HG03175 (cell line): ENCODE measurements around the gene SERPINB13.
"Not testable (repeated sequence)": the region's sequence is repeated elsewhere in the genome, so short reads cannot be mapped to it uniquely, and the experiment has no call there.

Source experiments
- ATAC-seq: cut with Tn5 transposase; IDR thresholded peaks from one replicate; pipeline ENCODE4 v1.9.1; 2021; ENCODE audit warnings: mild to moderate bottlenecking, moderate library complexity; ENCODE audit not compliant: unreplicated experiment

The SERPINB13 gene

DNA sequence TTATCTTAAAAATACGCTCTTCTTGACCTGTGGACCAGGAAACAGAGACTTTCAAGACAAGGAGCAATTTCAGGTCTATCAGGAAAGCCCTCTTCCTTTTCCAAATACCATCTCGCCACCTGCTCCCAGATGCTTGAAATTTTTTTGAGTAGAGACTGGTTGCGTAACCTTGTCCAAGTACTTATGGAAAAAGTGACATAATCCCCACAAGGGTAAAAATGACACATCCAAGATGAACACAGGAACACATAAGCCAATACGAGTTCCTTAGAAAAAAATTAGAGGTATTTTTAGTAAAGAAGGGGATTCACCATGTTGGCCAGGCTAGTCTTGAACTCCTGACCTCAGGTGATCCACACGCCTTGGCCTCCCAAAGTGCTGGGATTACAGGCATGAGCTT lies 1.8 kb downstream of the SERPINB13 start:
- no peak for ATAC-seq

DNA sequence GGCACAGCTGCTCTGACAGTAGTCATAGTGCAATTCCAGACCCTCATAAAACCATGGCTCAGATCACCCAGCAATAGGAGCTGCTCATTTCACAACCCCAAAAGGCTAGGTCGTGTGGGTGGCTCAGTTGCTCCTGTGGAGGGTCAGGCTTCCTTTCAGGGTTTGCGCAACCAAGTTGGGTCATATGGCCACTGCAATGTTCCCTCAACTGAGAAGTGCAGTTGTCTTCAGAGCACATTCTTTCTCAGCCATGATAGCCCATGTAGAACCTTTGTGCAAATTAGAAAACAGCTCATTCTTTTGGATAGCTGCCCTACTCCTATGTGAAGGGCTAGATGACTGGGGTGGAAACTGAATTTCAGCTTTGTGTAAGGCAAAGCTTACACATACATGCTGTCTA lies 3.2 kb downstream of the SERPINB13 start:
- no peak for ATAC-seq

DNA sequence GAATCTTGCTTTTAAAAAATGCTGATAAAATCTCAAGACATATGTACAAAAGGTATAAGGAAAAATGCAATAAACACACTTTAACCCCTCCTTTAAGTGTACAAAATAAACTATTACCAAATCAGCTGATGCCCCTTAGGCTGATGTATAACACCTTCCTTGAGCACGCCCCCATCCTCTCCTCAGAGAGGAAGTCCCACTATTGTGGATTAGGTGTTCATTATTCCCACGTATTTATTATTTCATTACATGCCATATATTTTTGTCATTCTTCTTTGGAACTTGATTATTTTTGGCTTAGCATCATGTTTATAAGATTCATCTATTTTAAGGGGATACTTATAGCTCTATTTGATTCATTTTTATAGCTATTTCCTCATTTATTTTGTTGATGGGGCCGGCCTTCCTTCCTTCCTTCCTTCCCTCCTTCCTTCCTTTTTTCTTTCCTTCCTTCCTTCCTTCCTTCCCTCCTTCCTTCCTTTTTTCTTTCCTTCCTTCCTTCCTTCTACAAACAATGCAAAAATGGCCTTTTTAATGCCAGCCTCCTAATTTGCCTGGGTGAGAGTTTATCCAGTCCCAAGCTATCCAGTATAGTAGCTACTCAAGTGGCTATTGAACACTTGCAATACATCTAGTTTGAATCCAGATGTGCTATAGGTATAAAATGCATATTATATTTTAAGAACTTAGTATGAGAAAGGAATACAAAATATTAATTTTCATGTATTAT lies 4.0 kb downstream of the SERPINB13 start:
- ATAC-seq: no peak

DNA sequence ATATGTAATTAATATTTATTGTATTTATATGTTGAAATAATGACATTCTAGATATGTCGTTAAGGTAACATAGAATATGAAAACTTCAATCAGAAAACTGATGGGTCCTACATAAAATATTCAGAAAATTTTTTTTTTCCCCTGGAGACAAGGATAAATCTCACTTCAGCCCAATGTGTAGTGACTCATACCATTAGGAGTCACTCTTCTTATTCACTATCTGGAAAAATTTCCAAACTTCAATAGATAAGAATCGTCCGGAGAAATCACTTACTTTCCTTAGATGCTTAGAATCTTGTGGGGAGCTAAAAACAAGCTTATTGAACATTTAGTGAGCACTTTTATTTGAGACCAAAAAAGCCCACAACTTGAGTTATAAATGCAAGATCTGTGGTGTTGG lies 4.6 kb downstream of the SERPINB13 start:
- ATAC-seq: no peak

DNA sequence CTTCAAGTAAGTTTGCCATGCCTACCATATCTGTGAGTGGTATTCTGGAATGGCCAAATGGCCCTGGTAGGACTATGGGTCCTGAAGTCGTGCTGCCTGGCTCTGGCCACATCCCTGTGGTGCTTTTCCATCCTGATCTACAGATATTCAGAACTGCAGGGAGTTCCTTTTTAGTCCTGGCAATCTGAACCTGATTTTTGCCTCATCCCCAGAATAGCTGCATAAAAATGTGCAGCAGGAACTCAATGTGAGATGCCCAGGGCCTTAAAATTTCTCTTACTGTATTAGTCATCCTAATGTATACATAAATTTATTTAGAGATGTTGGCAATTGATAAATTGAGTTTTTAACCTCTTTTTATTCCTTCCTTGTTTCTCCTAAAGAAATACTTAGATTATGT lies 5.3 kb downstream of the SERPINB13 start:
- no peak for ATAC-seq

DNA sequence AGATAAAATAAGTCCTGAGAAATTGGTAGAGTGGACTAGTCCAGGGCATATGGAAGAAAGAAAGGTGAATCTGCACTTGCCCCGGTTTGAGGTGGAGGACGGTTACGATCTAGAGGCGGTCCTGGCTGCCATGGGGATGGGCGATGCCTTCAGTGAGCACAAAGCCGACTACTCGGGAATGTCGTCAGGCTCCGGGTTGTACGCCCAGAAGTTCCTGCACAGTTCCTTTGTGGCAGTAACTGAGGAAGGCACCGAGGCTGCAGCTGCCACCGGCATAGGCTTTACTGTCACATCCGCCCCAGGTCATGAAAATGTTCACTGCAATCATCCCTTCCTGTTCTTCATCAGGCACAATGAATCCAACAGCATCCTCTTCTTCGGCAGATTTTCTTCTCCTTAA lies 9.8 kb downstream of the SERPINB13 start:
- ATAC-seq: no peak

DNA sequence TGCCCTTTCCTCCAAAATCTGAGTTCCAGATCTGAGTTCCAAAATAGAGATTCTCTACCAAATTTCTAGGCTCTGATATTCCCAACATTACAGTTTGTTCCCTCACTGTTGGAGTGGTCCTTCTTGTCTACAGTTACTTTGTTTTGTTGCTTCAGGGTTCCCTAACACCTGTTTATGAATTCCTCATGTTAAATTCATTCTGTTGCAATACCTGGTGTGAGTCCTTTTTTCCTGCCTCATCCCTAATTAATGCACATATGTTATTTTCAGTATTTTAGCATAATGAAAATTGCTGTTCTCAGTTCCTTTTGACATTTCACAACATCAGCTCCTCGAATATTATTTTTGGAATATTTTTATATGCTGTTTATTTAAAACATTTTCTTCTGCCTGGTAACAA lies 16.2 kb downstream of the SERPINB13 start:
- ATAC-seq: no peak

DNA sequence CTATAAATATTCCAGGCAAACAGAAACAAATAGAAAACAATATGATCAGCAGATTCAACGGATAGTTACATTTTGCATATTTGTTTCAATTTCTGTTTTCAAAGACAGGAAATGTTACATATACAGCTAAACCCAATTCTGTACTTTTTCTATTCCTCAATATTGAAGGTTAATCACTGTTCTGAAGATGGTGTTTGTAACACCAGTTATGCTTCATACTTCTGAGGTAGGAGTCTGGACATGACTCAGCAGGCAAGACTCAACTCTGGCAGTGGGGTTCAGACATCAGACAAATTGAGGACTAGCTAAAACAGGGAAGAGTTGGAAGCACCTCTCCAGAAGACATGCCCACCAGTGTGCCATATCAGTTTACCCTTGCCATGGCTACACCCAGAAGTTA lies 16.6 kb downstream of the SERPINB13 start:
- peak; percentile 95 for ATAC-seq

DNA sequence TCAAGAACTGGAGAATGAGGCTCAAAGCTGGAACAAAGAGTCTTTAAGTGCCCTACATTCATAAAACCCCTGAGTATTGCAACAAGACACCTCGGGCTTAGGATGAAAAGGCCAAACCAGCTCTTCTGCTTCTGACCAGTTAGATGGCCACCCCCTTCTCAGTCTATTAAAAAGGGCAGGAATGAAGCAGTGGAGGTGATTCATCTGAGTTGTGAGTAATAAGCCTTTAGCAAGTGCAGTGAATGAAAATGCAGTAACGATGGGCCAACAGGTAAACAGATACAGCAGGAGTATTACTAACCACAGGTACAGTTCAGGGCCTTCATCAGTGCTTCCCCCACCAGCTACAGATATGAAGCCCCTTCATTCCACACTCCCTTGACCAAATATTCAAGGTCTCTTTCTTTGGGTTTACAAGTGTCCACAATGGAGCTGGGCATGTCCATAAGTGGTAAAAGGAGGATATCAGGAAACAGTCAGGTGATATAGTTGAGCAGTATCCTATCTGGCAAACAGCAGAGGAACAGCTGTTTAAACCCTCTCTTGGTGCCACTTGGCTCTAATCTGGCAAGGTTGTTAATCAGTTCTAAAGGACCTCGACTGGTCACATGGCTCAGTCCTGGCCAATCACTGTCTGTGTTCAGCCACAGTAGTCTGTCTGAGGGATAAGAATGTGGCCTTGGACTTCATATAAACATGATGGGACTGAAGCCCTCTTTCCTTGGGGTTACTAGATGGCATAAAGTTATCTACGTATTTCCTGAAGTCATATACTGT lies 17.8 kb downstream of the SERPINB13 start:
- no peak for ATAC-seq

DNA sequence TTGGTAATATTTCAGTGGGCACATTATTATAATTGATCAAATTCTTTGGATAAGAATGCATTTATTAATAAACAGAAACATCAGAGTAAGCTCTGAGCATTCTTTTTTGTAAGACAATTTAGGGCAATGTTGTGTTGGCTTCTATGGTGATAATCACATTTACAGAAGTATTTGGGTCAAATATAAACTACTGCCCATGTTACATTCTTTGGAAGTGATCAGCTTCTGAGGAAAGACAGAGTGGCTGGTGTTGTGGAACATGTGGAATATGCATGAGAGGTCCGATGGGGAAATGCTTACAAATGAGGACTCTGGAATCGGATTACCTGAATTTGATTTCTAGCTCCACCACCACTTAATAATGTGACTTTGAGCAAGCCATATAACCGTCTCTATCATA lies 19.4 kb downstream of the SERPINB13 start:
- ATAC-seq: no peak

DNA sequence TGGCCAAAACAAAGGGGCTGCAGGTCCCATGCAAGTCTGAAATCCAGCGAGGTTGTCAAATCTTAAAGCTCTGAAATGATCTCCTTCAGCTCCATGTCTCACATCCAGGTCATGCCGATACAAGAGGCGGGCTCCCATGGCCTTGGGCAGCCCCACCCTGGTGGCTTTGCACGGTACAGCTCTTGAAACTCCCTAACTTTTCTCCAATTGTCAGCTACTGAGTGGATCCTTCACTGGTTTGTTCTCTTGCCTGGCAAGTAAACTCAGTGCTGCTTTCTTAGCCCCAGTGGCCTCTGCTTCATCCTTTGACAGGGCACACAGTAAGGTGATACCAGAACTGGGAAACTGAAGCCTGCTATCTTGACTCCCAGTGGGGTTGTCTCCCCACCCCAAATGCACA lies 26.3 kb downstream of the SERPINB13 start:
- no peak for ATAC-seq

DNA sequence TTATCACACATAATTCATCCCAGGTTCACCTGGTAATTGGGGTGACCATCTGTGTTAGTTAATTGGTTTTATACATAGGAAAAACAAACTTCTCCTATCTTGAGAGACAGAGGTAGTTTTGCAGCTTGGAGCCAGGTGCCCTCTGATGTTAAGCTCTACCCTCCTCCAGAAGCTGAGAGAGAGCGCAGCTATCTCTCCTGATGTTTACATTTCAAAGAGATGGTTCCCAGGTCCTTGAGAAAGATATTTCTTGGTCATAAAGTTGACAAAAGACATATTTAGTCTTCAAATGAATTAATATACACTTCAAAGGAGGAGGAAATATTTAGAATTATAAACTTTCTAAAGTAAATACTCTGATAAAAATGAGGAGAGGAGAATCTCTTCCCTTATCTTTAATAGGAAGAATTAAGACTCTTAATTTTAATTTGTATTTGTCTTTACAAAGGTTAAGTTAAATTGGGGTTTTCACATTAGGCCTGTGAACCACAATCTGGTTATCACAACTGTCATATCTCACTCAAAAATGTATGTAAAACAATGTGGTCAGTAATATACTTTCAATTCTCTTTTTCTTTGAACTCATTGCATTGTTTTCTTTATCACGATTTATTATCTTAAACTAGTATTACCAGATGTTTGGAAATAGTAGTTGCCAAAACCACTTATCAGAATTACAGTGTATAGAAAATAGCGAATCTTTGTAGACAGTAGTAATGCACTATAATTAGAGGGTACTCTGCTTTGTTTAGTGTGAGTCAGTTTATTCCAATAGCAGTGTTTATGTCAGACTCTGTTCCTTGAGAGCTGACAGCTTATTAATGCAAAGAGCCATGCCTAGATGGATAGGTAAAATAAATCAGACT lies 30.1 kb downstream of the SERPINB13 start:
- peak; percentile 76 for ATAC-seq

DNA sequence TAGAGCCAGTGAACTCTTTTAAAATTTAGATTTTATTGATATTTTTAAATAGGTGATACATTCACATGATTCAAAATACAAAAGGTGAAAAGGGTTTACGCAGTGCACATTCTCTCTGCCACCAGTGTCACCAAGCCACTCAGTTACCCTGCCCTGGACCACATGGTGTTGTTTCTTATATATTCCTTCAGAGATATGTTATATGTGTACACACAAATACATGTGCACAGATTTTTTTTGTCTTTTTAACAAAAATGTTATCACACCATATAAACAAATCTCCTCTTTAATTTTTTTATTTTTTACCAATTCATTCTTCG lies 30.7 kb downstream of the SERPINB13 start:
- no peak for ATAC-seq

DNA sequence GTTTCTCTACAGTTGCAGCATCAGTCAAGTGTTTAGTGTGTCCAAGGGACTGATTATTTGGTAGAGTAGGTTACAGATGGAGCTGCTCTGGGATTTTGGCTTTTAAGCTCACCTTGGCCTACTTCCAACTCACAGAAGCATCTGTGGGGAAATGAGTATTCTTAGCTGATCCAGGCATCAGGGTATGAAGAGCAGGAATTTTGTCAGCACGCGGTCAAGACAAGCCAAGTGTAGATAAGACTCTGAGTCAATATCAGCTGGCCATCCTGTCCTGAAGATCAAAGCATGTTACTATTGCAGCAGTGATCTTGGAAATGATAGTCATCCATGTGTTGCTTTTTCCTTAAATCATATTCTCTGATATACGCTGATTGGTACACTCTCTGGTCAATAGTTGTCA lies 32.5 kb downstream of the SERPINB13 start:
- no peak for ATAC-seq

DNA sequence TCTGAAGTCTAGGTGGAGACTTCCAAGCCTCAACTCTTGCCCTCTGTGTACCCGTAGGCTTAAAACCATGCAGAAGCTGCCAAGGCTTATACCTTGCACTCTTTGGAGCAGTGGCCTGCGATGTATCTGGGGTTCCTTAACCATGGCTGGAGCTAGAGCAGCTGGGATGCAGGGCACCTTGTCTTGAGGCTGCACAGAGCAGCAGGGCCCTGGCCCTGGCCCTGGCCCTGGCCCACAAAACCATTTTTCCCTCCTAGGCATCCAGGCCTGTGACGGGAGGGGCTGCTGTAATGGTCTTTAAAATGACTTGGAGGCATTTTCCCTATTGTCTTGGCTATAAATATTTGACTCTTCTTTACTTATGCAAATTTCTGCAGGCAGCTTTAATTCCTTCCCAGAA lies 37.7 kb downstream of the SERPINB13 start:
- ATAC-seq: no peak

DNA sequence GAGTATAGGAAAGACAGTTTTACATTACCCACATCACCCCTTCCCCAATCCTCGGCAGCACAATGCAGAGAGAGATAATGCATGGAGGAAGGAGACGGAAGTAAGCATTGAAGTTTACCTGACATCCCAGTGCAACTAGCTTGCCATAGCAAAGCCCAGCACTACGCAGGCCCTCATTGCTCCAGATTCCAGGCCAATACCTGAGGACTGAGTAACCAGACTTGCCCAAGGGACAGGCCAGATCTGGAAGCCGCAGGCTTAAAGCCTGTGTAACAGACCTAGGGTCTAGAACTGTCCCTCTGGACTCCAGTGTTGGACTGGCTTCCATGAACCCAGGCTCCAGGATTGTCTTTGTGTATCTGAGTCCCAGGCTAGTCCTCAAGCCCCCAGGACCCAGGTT lies 39.3 kb downstream of the SERPINB13 start:
- ATAC-seq: no peak

DNA sequence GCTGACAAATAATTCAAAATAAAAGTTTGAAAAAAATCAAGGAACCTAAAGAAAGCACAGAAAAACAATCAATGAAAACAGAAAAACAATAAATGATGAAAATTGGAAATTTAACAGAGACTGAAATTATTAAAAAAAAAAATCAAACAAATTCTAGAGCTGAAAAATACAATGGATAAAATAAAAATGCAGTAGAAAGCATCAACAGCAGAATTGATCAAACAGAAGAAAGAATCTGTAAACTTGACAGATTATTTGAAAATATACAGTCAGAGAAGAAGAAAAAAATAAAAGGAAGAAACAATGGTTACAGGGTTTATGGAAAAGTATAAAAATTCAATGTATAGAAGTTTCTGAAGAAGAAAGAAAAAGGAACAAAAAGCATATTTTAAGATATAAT lies 40.7 kb downstream of the SERPINB13 start:
- ATAC-seq: no peak

DNA sequence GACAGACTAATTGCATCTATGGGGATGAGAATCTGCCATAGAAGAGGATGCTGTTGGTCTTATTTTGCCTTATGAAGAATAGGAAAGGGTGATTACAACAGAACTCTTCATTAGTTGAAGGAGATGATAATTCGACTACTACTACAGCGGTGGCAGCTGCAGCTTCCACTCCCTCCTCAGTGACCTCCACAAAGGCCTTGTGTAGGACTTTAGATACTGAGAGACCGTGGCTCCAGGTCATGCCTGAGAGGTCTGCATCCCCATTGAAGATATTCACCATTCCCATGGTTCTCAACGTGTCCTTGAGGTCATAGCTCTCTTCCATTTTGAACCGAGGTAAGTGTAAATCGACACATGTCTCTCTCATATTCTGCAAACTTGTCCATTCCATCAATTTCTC lies 50.6 kb downstream of the SERPINB13 start:
- ATAC-seq: no peak

DNA sequence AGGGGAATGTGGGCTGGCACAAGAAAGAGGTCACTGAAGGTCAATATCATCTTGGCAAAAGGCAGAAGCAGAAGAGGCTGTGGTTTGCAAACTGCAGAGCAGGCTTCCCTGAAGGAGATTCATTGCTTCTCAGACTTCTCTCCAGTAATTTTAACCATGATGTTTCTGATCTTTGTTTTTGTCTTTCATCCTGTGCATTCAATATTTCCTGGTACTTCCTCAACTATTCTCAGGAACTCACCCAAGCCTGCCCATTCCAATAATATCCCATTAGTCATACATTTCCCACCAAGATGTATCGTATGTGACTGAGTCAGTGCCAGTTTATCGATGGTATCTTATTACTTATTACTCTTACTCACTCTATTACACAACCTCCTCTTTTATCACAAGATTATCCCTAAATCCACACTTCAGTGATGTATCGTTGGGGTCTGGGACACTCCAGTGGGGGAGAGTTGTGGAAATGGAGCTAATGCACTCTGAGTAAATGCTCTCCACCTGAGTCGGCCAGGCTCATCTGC lies 54.1 kb downstream of the SERPINB13 start:
- ATAC-seq: not testable (repeated sequence)

DNA sequence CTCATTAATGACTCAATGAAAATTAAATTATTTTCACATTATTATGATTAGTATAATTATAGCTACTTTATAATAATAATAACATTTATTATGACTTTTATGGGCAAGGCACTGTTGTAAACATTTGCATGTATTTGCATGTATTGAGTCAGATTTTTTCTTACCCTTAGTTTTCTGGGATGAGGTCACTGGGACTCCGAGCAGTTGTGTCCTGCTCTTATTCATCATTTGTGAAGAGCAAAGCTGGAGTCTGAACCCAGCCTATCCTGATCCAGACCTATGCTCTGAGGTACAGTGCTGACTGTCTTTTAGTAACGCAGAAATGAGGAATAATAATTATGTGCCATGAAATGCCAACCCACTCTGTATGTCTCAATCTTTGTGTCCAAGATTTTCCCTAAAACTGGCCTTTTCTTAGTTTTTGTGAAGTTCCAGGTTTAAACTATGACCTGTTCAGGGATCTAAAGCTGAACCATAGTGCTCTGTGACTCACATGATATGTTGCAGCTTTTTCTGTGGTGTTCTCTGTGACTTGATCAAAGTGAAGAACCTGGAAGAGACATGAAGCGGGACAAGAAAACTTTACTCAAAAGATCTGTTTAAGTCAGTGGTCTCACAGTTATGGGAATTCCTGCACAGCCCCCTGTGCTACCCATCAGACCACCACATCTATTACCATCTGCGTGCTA lies 55.7 kb downstream of the SERPINB13 start:
- not testable (repeated sequence) for ATAC-seq

DNA sequence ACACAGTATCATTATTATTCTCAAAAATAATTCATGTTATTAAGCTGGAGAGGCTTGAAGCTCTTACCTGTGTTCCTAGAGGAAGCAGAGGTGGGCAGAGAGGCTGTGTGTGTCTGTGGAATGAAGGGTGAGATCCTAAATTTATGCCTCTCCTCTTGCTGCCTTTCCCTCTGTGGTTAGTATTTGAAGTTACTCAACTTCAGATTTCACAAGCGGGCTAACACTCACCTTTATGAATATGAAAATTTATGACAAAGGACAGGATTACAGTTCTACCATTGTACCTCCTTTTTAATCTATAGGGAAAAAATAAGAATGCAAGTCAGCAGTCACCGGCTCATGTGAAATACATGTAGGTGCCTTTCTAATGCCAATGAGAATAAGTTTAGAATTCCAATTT lies 57.0 kb downstream of the SERPINB13 start, which contains the start of gene SERPINB4:
SERPINB4 (minus strand) TSS at position 115 of the 400 bp plus-strand sequence. CDS start 679 bp downstream, outside the sequence.
- not testable (repeated sequence) for ATAC-seq
